SK-N-SH (cell line): Measurements from ENCODE around the gene TVP23C. TPM values are rescaled to one million over a fixed set of nuclear protein-coding genes. Genes with fewer than 3 reads are reported as not detected.

Experiments used
- CTCF ChIA-PET: fragments of 300-600, 350-600 bp; formaldehyde crosslinking; extraction: SDS; loops from one replicate; lab custom pipeline; 2021; lab: Yijun Ruan, JAX
- POLR2A ChIA-PET: fragments of 350-600 bp; sonication (Branson Sonifier 250); formaldehyde crosslinking; extraction: SDS; loops from one replicate; lab custom pipeline; 2020; ENCODE audit warnings: antibody characterized with exemption, inconsistent platforms; lab: Yijun Ruan, JAX
- DNase-seq: peaks from one replicate; pipeline ENCODE4 v3.0.0; 2012
- H2AFZ ChIP-seq: fragments of 200-600 bp; sonication (generic); 2 replicates; pipeline ENCODE4 v1.8.1; 2016; ENCODE audit warnings: antibody characterized with exemption, mild to moderate bottlenecking, low read depth
- H3F3A ChIP-seq: fragments of 200-600 bp; sonication (generic); replicated peaks from 2 replicates; pipeline ENCODE3; 2016; ENCODE audit warnings: antibody characterized with exemption, mild to moderate bottlenecking; ENCODE audit not compliant: insufficient read depth
- H3K27ac ChIP-seq, 2 experiments: fragments of 200-500 bp in 1 of 2; fragments of 200-600 bp in 1 of 2; sonication (Bioruptor generic) in 1 of 2; sonication (generic), shearing (Covaris generic) in 1 of 2; 2 replicates each; pipeline versions ENCODE4 v1.5.1 to v1.6.1; 2014 to 2016; ENCODE audit warnings: low read depth in 2 of 2, inconsistent platforms in 1 of 2, low read length in 1 of 2, mild to moderate bottlenecking in 1 of 2, mixed read lengths in 1 of 2
- H3K27me3 ChIP-seq: fragments of 200-600 bp; sonication (generic), shearing (Covaris generic); 2 replicates; pipeline ENCODE4 v1.6.1; 2016; ENCODE audit warnings: mixed run types; ENCODE audit not compliant: insufficient read depth
- H3K36me3 ChIP-seq, 2 experiments: fragments of 200-500 bp in 1 of 2; fragments of 200-600 bp in 1 of 2; sonication (Bioruptor generic) in 1 of 2; sonication (generic) in 1 of 2; replicated peaks in 1 of 2; 2 replicates each; pipeline versions ENCODE3 to v1.5.1; 2014 to 2016; ENCODE audit warnings: low read length in 1 of 2, mild to moderate bottlenecking in 1 of 2; ENCODE audit not compliant: insufficient read depth in 2 of 2, control insufficient read depth in 1 of 2
- H3K4me1 ChIP-seq, 2 experiments: fragments of 200-500 bp in 1 of 2; fragments of 200-600 bp in 1 of 2; sonication (Bioruptor generic) in 1 of 2; sonication (generic), shearing (Covaris generic) in 1 of 2; 2 replicates each; pipeline versions ENCODE4 v1.5.1 to v1.6.1; 2014 to 2016; ENCODE audit warnings: low read depth in 1 of 2, low read length in 1 of 2, mixed run types in 1 of 2; ENCODE audit not compliant: insufficient read depth in 2 of 2, control insufficient read depth in 1 of 2
- H3K4me2 ChIP-seq: fragments of 200-600 bp; sonication (generic), shearing (Covaris generic); 2 replicates; pipeline ENCODE4 v1.6.1; 2017; ENCODE audit warnings: mixed run types
- H3K4me3 ChIP-seq, 2 experiments: fragments of 200-500 bp in 1 of 2; fragments of 200-600 bp in 1 of 2; sonication (Bioruptor generic) in 1 of 2; sonication (generic), shearing (Covaris generic) in 1 of 2; 2 replicates each; pipeline versions ENCODE4 v1.5.1 to v1.8.1; 2014 to 2016; ENCODE audit warnings: low read depth in 2 of 2, inconsistent platforms in 1 of 2, low read length in 1 of 2, mild to moderate bottlenecking in 1 of 2, mixed read lengths in 1 of 2, moderate library complexity in 1 of 2
- H3K79me2 ChIP-seq: fragments of 200-600 bp; sonication (generic); 2 replicates; pipeline ENCODE4 v1.8.1; 2017; ENCODE audit warnings: mild to moderate bottlenecking; ENCODE audit not compliant: insufficient read depth
- H3K9ac ChIP-seq: fragments of 200-600 bp; sonication (generic); 2 replicates; pipeline ENCODE4 v1.6.1; 2017; ENCODE audit warnings: mixed run types
- H3K9me2 ChIP-seq: fragments of 200-600 bp; sonication (generic); 2 replicates; pipeline ENCODE4 v1.6.1; 2017; ENCODE audit warnings: mixed run types
- H3K9me3 ChIP-seq: fragments of 200-600 bp; sonication (generic); 2 replicates; pipeline ENCODE4 v1.6.1; 2017; ENCODE audit warnings: mixed run types, mild to moderate bottlenecking, moderate library complexity
- H4K20me1 ChIP-seq: fragments of 200-600 bp; sonication (generic); 2 replicates; pipeline ENCODE4 v1.6.1; 2017; ENCODE audit warnings: mild to moderate bottlenecking, mixed run types; ENCODE audit not compliant: insufficient read depth
- CHD2 ChIP-seq: fragments of 150-350 bp; IDR thresholded peaks from 2 replicates; pipeline ENCODE4 v1.6.1; 2018; ENCODE audit warnings: low read length; ENCODE audit not compliant: partially characterized antibody
- ELF1 ChIP-seq: IDR thresholded peaks from 2 replicates; pipeline ENCODE4 v1.4.0; 2012
- EZH2phosphoT487 ChIP-seq: fragments of 200-600 bp; sonication (generic); IDR thresholded peaks from 2 replicates; pipeline ENCODE4 v1.6.1; 2017; ENCODE audit warnings: low read depth, mixed run types, mild to moderate bottlenecking, antibody characterized with exemption, moderate library complexity, borderline replicate concordance
- FOSL2 ChIP-seq: IDR thresholded peaks from 2 replicates; pipeline ENCODE4 v1.4.0; 2012; ENCODE audit warnings: low read depth, mild to moderate bottlenecking, moderate library complexity, borderline replicate concordance
- FOXJ3 ChIP-seq: sonication (generic); formaldehyde crosslinking; IDR thresholded peaks from 2 replicates; pipeline ENCODE4 v1.5.1; 2020; ENCODE audit warnings: mild to moderate bottlenecking, missing genetic modification reagents
- GABPA ChIP-seq: IDR thresholded peaks from 2 replicates; pipeline ENCODE4 v1.4.0; 2012; ENCODE audit warnings: low read depth, mild to moderate bottlenecking
- GATA2 ChIP-seq: sonication (generic); formaldehyde crosslinking; IDR thresholded peaks from 2 replicates; pipeline ENCODE4 v1.5.0; 2020; ENCODE audit warnings: mild to moderate bottlenecking, missing genetic modification reagents
- MXI1 ChIP-seq: IDR thresholded peaks from 2 replicates; pipeline ENCODE4 v1.6.1; 2012; ENCODE audit warnings: mild to moderate bottlenecking, low read depth, low read length, improper control_type of control experiment
- NFIC ChIP-seq: IDR thresholded peaks from 2 replicates; pipeline ENCODE4 v1.4.0; 2012; ENCODE audit warnings: borderline replicate concordance
- RAD21 ChIP-seq: IDR thresholded peaks from 2 replicates; pipeline ENCODE4 v1.6.1; 2012; ENCODE audit warnings: mild to moderate bottlenecking, low read length
- RXRA ChIP-seq: IDR thresholded peaks from 2 replicates; pipeline ENCODE4 v1.4.0; 2012; ENCODE audit warnings: low read depth, mild to moderate bottlenecking, borderline replicate concordance
- TAF1 ChIP-seq: IDR thresholded peaks from 2 replicates; pipeline ENCODE4 v1.6.1; 2012; ENCODE audit warnings: low read depth, mild to moderate bottlenecking, low read length, moderate library complexity, borderline replicate concordance
- USF1 ChIP-seq: IDR thresholded peaks from 2 replicates; pipeline ENCODE4 v1.4.0; 2012; ENCODE audit warnings: low read depth, borderline replicate concordance
- WGBS: methylation state at CpG from one replicate; pipeline ENCODE4 v1.1.6; 2017; ENCODE audit warnings: low lambda C conversion rate; 5-methylcytosine and 5-hydroxymethylcytosine counted together
- polyA plus RNA-seq, 3 experiments: library from polyadenylated mRNA; depleted of rRNA; stranded (reverse); fragments of >200 nt; gene quantifications; 2 replicates each; pipeline ENCODE4 v1.2.3, GENCODE V29; 2012
- TF ChIP-seq, protein P1 (sequence below): IDR thresholded peaks from 2 replicates; pipeline ENCODE4 v1.4.0; 2012; ENCODE audit warnings: low read depth
- TF ChIP-seq, protein P2 (sequence below): fragments of 150-350 bp; IDR thresholded peaks from 2 replicates; pipeline ENCODE4 v1.6.1; 2017; ENCODE audit warnings: antibody characterized with exemption, low read length, low read depth, borderline replicate concordance
- TF ChIP-seq, protein P3 (sequence below): fragments of 150-350 bp; IDR thresholded peaks from 2 replicates; pipeline ENCODE4 v1.6.1; 2016; ENCODE audit warnings: mild to moderate bottlenecking, low read depth, low read length
- TF ChIP-seq, protein P4 (sequence below): IDR thresholded peaks from 2 replicates; pipeline ENCODE4; 2012
- TF ChIP-seq, protein P5 (sequence below): fragments of 200-600 bp; sonication (generic); IDR thresholded peaks from 2 replicates; pipeline ENCODE4 v1.6.1; 2017; ENCODE audit warnings: antibody characterized with exemption, mild to moderate bottlenecking, moderate library complexity

Gene TVP23C
- polyA plus RNA-seq, 1 of the 3 experiments (the other 2 are of a cell fraction), result 4.7 TPM

DNA sequence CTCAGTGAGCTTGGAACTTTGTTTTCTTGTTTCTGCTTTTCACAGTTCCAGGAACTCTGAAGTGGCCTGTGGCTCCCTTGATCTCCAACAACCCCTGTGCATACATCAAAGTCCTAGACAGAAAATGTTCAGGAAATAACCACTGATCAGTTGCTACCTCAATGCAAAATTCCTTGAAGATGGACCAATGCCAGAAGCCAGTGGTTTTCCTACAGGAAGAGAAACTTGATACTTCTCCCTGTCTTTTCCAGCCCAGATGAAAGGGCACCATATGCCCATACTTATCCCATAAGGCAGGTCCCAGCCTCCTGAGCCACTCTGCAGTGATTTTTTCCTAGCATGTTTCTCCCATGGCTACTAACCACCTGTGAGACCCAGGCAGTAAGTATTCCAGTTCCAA is 83.6 kb downstream of the TVP23C start (continued):
- no peak for TF ChIP-seq ELF1
- TF ChIP-seq, protein P1, sequence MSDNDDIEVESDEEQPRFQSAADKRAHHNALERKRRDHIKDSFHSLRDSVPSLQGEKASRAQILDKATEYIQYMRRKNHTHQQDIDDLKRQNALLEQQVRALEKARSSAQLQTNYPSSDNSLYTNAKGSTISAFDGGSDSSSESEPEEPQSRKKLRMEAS, result no peak
- TF ChIP-seq CHD2, result no peak
- peak; percentile 81 for TF ChIP-seq NFIC
- TF ChIP-seq RAD21, result no peak
- TF ChIP-seq EZH2phosphoT487, result no peak
- TF ChIP-seq RXRA, result no peak
- TF ChIP-seq GATA2, result no peak
- no peak for TF ChIP-seq FOSL2
- no peak for TF ChIP-seq FOXJ3 (CRISPR knock-in tag)
- TF ChIP-seq, protein P2, sequence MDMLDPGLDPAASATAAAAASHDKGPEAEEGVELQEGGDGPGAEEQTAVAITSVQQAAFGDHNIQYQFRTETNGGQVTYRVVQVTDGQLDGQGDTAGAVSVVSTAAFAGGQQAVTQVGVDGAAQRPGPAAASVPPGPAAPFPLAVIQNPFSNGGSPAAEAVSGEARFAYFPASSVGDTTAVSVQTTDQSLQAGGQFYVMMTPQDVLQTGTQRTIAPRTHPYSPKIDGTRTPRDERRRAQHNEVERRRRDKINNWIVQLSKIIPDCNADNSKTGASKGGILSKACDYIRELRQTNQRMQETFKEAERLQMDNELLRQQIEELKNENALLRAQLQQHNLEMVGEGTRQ, result no peak
- TF ChIP-seq, protein P3, sequence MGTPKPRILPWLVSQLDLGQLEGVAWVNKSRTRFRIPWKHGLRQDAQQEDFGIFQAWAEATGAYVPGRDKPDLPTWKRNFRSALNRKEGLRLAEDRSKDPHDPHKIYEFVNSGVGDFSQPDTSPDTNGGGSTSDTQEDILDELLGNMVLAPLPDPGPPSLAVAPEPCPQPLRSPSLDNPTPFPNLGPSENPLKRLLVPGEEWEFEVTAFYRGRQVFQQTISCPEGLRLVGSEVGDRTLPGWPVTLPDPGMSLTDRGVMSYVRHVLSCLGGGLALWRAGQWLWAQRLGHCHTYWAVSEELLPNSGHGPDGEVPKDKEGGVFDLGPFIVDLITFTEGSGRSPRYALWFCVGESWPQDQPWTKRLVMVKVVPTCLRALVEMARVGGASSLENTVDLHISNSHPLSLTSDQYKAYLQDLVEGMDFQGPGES, result no peak
- no peak for TF ChIP-seq TAF1
- no peak for TF ChIP-seq MXI1

DNA sequence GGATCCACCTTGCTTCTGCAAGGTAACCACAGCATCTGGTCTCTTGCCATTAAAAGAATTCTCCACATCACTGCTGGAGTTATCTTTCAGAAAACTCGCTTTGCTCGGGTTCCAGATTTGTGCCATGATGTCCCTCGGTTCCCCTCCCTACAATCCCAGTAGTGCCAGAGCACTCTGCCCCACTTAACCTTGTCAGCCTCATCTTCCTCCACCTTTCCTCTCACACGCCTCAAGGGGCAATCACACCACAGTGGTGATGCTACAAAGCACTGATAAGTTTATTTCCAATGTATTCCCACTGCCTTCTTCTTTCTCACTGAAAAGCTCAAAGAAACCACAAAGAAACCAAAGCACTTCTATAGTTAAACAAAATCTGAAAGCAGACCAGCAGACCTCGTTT is 84.4 kb downstream of the TVP23C start:
- Histone ChIP-seq H3K9me2 (no peaks in the 10 kb centered on the region), H3K9me3 (no peaks in the 10 kb centered on the region), H2AFZ (no peak overlapping the region), H3F3A (no peaks in the 10 kb centered on the region), H3K4me2 (no peak overlapping the region), H3K36me3 (peaks cover 0 to 7% of the 10 kb centered on the region in 2 experiments), H3K4me1 (peaks cover 10% of the 10 kb centered on the region in 2 experiments; a peak in 3 of 4 replicates), H4K20me1 (no peaks in the 10 kb centered on the region), H3K27ac (no peak overlapping the region), H3K79me2 (no peaks in the 10 kb centered on the region), H3K27me3 (no peaks in the 10 kb centered on the region), H3K4me3 (no peak overlapping the region), H3K9ac (no peak overlapping the region)
- 92% methylated on average over 5 of the region's 5 CpGs for WGBS
- no peak for DNase-seq
- TF ChIP-seq GABPA, result no peak
- TF ChIP-seq, protein P4, sequence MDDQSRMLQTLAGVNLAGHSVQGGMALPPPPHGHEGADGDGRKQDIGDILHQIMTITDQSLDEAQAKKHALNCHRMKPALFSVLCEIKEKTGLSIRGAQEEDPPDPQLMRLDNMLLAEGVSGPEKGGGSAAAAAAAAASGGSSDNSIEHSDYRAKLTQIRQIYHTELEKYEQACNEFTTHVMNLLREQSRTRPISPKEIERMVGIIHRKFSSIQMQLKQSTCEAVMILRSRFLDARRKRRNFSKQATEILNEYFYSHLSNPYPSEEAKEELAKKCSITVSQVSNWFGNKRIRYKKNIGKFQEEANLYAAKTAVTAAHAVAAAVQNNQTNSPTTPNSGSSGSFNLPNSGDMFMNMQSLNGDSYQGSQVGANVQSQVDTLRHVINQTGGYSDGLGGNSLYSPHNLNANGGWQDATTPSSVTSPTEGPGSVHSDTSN, result no peak
- TF ChIP-seq USF1, result no peak
- TF ChIP-seq, protein P5, sequence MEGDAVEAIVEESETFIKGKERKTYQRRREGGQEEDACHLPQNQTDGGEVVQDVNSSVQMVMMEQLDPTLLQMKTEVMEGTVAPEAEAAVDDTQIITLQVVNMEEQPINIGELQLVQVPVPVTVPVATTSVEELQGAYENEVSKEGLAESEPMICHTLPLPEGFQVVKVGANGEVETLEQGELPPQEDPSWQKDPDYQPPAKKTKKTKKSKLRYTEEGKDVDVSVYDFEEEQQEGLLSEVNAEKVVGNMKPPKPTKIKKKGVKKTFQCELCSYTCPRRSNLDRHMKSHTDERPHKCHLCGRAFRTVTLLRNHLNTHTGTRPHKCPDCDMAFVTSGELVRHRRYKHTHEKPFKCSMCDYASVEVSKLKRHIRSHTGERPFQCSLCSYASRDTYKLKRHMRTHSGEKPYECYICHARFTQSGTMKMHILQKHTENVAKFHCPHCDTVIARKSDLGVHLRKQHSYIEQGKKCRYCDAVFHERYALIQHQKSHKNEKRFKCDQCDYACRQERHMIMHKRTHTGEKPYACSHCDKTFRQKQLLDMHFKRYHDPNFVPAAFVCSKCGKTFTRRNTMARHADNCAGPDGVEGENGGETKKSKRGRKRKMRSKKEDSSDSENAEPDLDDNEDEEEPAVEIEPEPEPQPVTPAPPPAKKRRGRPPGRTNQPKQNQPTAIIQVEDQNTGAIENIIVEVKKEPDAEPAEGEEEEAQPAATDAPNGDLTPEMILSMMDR, result no peak
- CTCF ChIA-PET, result interaction anchor here (0.8 to 1.1 kb wide), 3 partner anchors 25 to 308 kb away, joined by 3 to 6 read pairs (median 4); no protein-coding TSS in a partner anchor
- POLR2A ChIA-PET, result no interaction called here
